HEK293 (cell line): ENCODE results near the gene ERN2.

ENCODE experiments used
- CTCF ChIA-PET: fragments of 350-600 bp; formaldehyde crosslinking; extraction: SDS; loops from one replicate; lab custom pipeline; 2021; ENCODE audit warnings: antibody characterized with exemption; lab: Yijun Ruan, JAX
- POLR2A ChIA-PET: fragments of 300-600 bp; formaldehyde crosslinking; extraction: SDS; loops from one replicate; lab custom pipeline; 2020; ENCODE audit warnings: antibody characterized with exemption, inconsistent platforms; lab: Yijun Ruan, JAX
- H3K27ac ChIP-seq: fragments of 200-500 bp; sonication (Bioruptor generic); 2 replicates; pipeline ENCODE4 v1.5.1; 2014; ENCODE audit warnings: low read depth, low read length, control low read depth, inconsistent platforms; ENCODE audit errors: extremely low read depth
- H3K36me3 ChIP-seq, 2 experiments: fragments of 200-500 bp in 1 of 2; sonication (Bioruptor generic) in 1 of 2; 1 replicate in 1 of 2; 2 replicates in 1 of 2; pipeline ENCODE4 v1.5.1; 2014 to 2017; ENCODE audit warnings: inconsistent platforms in 2 of 2, low read length in 2 of 2; ENCODE audit not compliant: control insufficient read depth in 2 of 2, insufficient read depth in 1 of 2
- H3K4me1 ChIP-seq: fragments of 200-500 bp; sonication (Bioruptor generic); 2 replicates; pipeline ENCODE4 v1.5.1; 2014; ENCODE audit warnings: mild to moderate bottlenecking, low read length, inconsistent platforms; ENCODE audit not compliant: control insufficient read depth, insufficient read depth
- H3K4me3 ChIP-seq: 2 replicates; pipeline ENCODE4 v1.5.1; 2011; ENCODE audit warnings: low read depth, mild to moderate bottlenecking, control low read depth, low read length, moderate library complexity
- H3K9me3 ChIP-seq: fragments of 200-500 bp; sonication (Bioruptor generic); 2 replicates; pipeline ENCODE4 v1.5.1; 2014; ENCODE audit warnings: low read depth, low read length, inconsistent platforms; ENCODE audit not compliant: control insufficient read depth, insufficient read depth
- HIC1 ChIP-seq: fragments of 450-650 bp; formaldehyde crosslinking; IDR thresholded peaks from 2 replicates; pipeline ENCODE4 v1.5.1; 2016; ENCODE audit warnings: missing biosample characterization, missing genetic modification characterization
- OVOL3 ChIP-seq: fragments of 450-650 bp; formaldehyde crosslinking; IDR thresholded peaks from 2 replicates; pipeline ENCODE4 v1.5.1; 2016; ENCODE audit warnings: missing biosample characterization, missing genetic modification characterization
- PBX3 ChIP-seq: sonication (generic); formaldehyde crosslinking; IDR thresholded peaks from 2 replicates; pipeline ENCODE4 v1.8.1; 2022; ENCODE audit warnings: mild to moderate bottlenecking, moderate library complexity, missing genetic modification reagents
- PRDM1 ChIP-seq: fragments of 450-650 bp; formaldehyde crosslinking; IDR thresholded peaks from 2 replicates; pipeline ENCODE4; 2016; ENCODE audit warnings: missing biosample characterization, missing genetic modification characterization
- RBAK ChIP-seq: fragments of 450-650 bp; formaldehyde crosslinking; IDR thresholded peaks from 2 replicates; pipeline ENCODE4 v1.5.1; 2016; ENCODE audit warnings: missing biosample characterization, missing genetic modification characterization
- SP2 ChIP-seq: fragments of 450-650 bp; formaldehyde crosslinking; IDR thresholded peaks from 2 replicates; pipeline ENCODE4 v1.5.1; 2016; ENCODE audit warnings: missing biosample characterization, missing genetic modification characterization
- ZNF362 ChIP-seq: fragments of 450-650 bp; formaldehyde crosslinking; IDR thresholded peaks from 2 replicates; pipeline ENCODE4 v1.5.1; 2016; ENCODE audit warnings: missing biosample characterization, missing genetic modification characterization
- ZNF596 ChIP-seq: fragments of 450-650 bp; IDR thresholded peaks from 2 replicates; pipeline ENCODE4 v1.5.0; 2018; ENCODE audit warnings: missing biosample characterization, mild to moderate bottlenecking, missing genetic modification characterization, moderate library complexity
- ZNF600 ChIP-seq: fragments of 450-650 bp; formaldehyde crosslinking; IDR thresholded peaks from 2 replicates; pipeline ENCODE4 v1.5.1; 2016; ENCODE audit warnings: missing biosample characterization, missing genetic modification characterization
- ZSCAN4 ChIP-seq: fragments of 450-650 bp; formaldehyde crosslinking; IDR thresholded peaks from 2 replicates; pipeline ENCODE4 v1.5.1; 2017; ENCODE audit warnings: missing biosample characterization, missing genetic modification characterization

ERN2 gene

GRCh38 chr16:23663918-23664317 is 49.1 kb downstream of the ERN2 start:
- H3K36me3 ChIP-seq: peaks cover 23 to 98% of the 10 kb centered on the region in 2 experiments
- TF ChIP-seq RBAK (tag by site-specific recombination) (no peak), ZNF596 (no peak)
- H3K27ac ChIP-seq: no peak overlapping the region
- no peaks in the 10 kb centered on the region for H3K9me3 ChIP-seq
- no peak overlapping the region for H3K4me3 ChIP-seq
- ChIA-PET POLR2A (interaction anchor here (1.0 kb wide), 1 partner anchor 15 kb away, joined by 3 read pairs; no protein-coding TSS in a partner anchor), CTCF (interaction anchor here (3.4 kb wide), 1 partner anchor 14 kb away, joined by 14 read pairs; the partner anchor contains the start of gene PLK1)
- no peaks in the 10 kb centered on the region for H3K4me1 ChIP-seq

GRCh38 chr16:23651943-23652468 is 61.0 kb downstream of the ERN2 start:
- CTCF ChIA-PET: no interaction called here
- no peak overlapping the region for H3K27ac ChIP-seq
- H3K4me1 ChIP-seq: no peaks in the 10 kb centered on the region
- TF ChIP-seq ZNF362 (tag by site-specific recombination) (no peak), SP2 (tag by site-specific recombination) (no peak), PBX3 (CRISPR knock-in tag) (no peak), OVOL3 (tag by site-specific recombination) (no peak)
- TF ChIP-seq, all 188 proteins: peak for 0
- no peak overlapping the region for H3K4me3 ChIP-seq
- POLR2A ChIA-PET: no interaction called here
- H3K9me3 ChIP-seq: no peaks in the 10 kb centered on the region
- H3K36me3 ChIP-seq: peaks cover 47 to 65% of the 10 kb centered on the region in 2 experiments

GRCh38 chr16:23650674-23651416 is 62.2 kb downstream of the ERN2 start:
- Histone ChIP-seq H3K36me3 (peaks cover 54 to 71% of the 10 kb centered on the region in 2 experiments), H3K9me3 (no peaks in the 10 kb centered on the region), H3K4me3 (no peak overlapping the region), H3K27ac (no peak overlapping the region), H3K4me1 (no peaks in the 10 kb centered on the region)
- CTCF ChIA-PET: interaction anchor here (0.6 kb wide), 2 partner anchors 27 to 354 kb away, joined by 3 to 6 read pairs; no protein-coding TSS in a partner anchor
- POLR2A ChIA-PET: interaction anchor here (0.7 kb wide), 1 partner anchor 10 kb away, joined by 3 read pairs; the partner anchor contains the start of genes DCTN5 and PALB2
- TF ChIP-seq PRDM1 (tag by site-specific recombination) (0 out of 2 replicates have a peak, but pooled peaks have one; percentile 16), HIC1 (tag by site-specific recombination) (no peak), ZSCAN4 (tag by site-specific recombination) (no peak), ZNF600 (tag by site-specific recombination) (0 out of 2 replicates have a peak, but pooled peaks have one; percentile 23)
